Prostate gland (tissue), 2 donors: ENCODE data around the gene ARMC6.

Source experiments
- CTCF ChIP-seq, 4 experiments: fragments of 200-600 bp in 2 of 4; fragments of 450-650 bp in 2 of 4; sonication (generic) in 2 of 4; IDR thresholded peaks; 1 replicate in 3 of 4; 2 replicates in 1 of 4; pipeline ENCODE4 v1.5.1; 2016 to 2019; ENCODE audit warnings: antibody characterized with exemption in 4 of 4, mild to moderate bottlenecking in 2 of 4, moderate library complexity in 2 of 4
- POLR2A ChIP-seq: fragments of 450-650 bp; IDR thresholded peaks from one replicate; pipeline ENCODE4 v1.6.1; 2016; ENCODE audit warnings: antibody characterized with exemption, mild to moderate bottlenecking

- no peak for TF ChIP-seq CTCF (IDR thresholded peaks at IDR 0.05)
- no peak for TF ChIP-seq POLR2A
Observed at GRCh38 chr19:18998276-18998675, 35.1 kb upstream of the ARMC6 start.
